Effector memory CD4-positive, alpha-beta T cell (primary cell): ENCODE results near the gene SDHAF3.
"Not testable (repeated sequence)": the region's sequence is repeated elsewhere in the genome, so short reads cannot be mapped to it uniquely, and the experiment has no call there.

ENCODE experiments used
- DNase-seq, 3 donors: peaks; one replicate each; pipeline ENCODE4 v3.0.0-alpha.2; 2020
- H3K27ac ChIP-seq: 2 replicates; pipeline ENCODE4 v1.7.0; 2013; ENCODE audit warnings: mild to moderate bottlenecking, low read length, moderate library complexity; ENCODE audit not compliant: insufficient read depth, poor library complexity, severe bottlenecking
- H3K27me3 ChIP-seq: replicated peaks from 2 replicates; pipeline ENCODE4 v1.7.0; 2013; ENCODE audit warnings: mild to moderate bottlenecking, low read length; ENCODE audit not compliant: insufficient read depth, control insufficient read depth, poor library complexity, severe bottlenecking
- H3K36me3 ChIP-seq: 2 replicates; pipeline ENCODE4 v1.7.0; 2013; ENCODE audit warnings: mild to moderate bottlenecking, low read length, moderate library complexity; ENCODE audit not compliant: control insufficient read depth, insufficient read depth
- H3K4me1 ChIP-seq: 2 replicates; pipeline ENCODE4 v1.7.0; 2013; ENCODE audit warnings: low read length, mild to moderate bottlenecking; ENCODE audit not compliant: control insufficient read depth, insufficient read depth, poor library complexity, severe bottlenecking
- H3K4me3 ChIP-seq: 2 replicates; pipeline ENCODE4 v1.7.0; 2013; ENCODE audit warnings: low read length, low read depth, mild to moderate bottlenecking; ENCODE audit not compliant: insufficient read depth, poor library complexity, severe bottlenecking
- H3K9me3 ChIP-seq: 2 replicates; pipeline ENCODE4 v1.7.0; 2013; ENCODE audit warnings: mild to moderate bottlenecking, low read length, moderate library complexity; ENCODE audit not compliant: control insufficient read depth

Gene SDHAF3

DNA sequence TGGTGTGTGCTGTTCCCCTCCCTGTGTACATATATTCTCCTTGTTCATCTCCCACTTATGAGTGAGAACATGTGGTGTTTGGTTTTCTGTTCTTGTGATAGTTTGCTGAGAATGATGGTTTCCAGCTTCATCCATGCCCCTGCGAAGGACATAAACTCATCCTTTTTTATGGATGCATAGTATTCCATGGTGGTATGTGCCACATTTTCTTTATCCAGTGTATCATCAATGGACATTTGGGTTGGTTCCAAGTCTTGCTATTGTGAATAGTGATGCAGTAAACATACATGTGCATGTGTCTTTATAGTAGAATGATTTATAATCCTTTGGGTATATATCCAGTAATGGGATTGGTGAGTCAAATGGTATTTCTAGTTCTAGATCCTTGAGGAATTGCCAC lies 44.1 kb downstream of the SDHAF3 start:
- DNase-seq, H3K4me3 ChIP-seq, H3K27me3 ChIP-seq, H3K27ac ChIP-seq, H3K36me3 ChIP-seq, H3K9me3 ChIP-seq, H3K4me1 ChIP-seq: not testable (repeated sequence)

- H3K36me3 ChIP-seq = no peaks in the 10 kb centered on the region
- no peaks in the 10 kb centered on the region for H3K9me3 ChIP-seq
- no peak overlapping the region for H3K27ac ChIP-seq
- DNase-seq = no peak
- H3K4me3 ChIP-seq = no peak overlapping the region
- no peaks in the 10 kb centered on the region for H3K27me3 ChIP-seq
- H3K4me1 ChIP-seq = no peaks in the 10 kb centered on the region
Measured at GRCh38 chr7:97166308-97166707, 48.8 kb downstream of the SDHAF3 start.

- H3K27ac ChIP-seq = no peak overlapping the region
Measured at GRCh38 chr7:97167176-97167575, 49.7 kb downstream of the SDHAF3 start.

DNA sequence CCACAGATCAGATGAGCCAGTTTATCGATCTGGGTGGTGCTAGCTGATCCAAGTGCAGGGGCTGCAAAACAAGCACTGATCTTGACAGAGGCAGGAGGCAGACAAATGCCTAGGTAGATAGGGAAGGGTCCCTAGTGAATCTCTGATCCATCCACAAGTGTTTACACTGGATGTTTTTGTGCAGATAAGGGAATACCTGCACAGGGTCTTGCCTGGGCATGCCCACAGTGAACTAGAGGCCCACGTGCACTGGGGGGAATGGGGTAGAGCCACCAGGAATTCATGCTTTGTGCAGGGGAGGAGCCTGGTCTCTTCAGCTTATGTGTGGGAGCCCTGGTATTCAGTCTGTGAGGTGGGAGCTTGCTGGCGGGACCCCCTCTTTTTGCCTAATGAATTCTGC lies 50.3 kb downstream of the SDHAF3 start:
- Histone ChIP-seq H3K4me1 (no peaks in the 10 kb centered on the region), H3K9me3 (no peaks in the 10 kb centered on the region), H3K27me3 (no peaks in the 10 kb centered on the region), H3K4me3 (no peak overlapping the region), H3K36me3 (no peaks in the 10 kb centered on the region), H3K27ac (no peak overlapping the region)
- no peak for DNase-seq

More at GRCh38 chr7:97167176-97167575, 49.7 kb downstream of the SDHAF3 start:
- Histone ChIP-seq H3K36me3 (no peaks in the 10 kb centered on the region), H3K4me3 (no peak overlapping the region), H3K4me1 (no peaks in the 10 kb centered on the region), H3K27me3 (no peaks in the 10 kb centered on the region), H3K9me3 (no peaks in the 10 kb centered on the region)
- DNase-seq = no peak

GRCh38 chr7:97174303-97174702 lies 56.8 kb downstream of the SDHAF3 start:
- Histone ChIP-seq H3K36me3 (no peaks in the 10 kb centered on the region), H3K27ac (no peak overlapping the region), H3K9me3 (no peaks in the 10 kb centered on the region), H3K27me3 (no peaks in the 10 kb centered on the region), H3K4me1 (no peaks in the 10 kb centered on the region), H3K4me3 (no peak overlapping the region)
- DNase-seq = no peak

DNA sequence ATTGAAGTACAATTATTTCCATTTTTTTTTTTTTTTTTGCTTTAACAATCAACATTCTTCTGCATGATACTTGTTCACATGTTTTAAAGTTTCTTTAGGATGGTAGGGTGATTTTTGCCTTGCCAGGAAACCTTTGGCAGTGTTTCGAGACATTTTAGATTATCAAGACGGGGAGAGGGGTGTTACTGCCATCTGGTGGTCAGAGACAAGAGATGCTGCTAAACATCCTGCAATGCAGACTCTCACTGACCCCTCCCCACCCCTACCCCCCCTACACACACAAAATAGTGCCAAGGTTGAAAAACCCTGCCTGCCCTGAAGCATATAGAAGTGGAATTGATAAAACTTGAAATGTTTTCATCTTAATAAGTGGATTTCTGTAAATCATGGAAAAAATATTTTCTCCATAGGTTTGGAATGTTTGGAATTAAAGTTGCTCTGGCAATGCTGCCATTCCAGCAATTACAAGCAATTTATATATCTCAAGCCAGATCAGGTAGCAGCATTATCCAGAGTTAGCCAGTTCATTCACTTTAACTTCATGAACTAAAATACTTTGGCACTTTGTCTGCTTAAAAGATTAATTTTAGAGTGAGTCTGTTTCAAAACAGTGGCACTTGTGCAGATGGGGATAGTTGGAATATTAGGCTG lies 62.1 kb downstream of the SDHAF3 start:
- Histone ChIP-seq H3K4me1 (no peaks in the 10 kb centered on the region), H3K27me3 (no peaks in the 10 kb centered on the region), H3K4me3 (no peak overlapping the region), H3K9me3 (no peaks in the 10 kb centered on the region), H3K36me3 (no peaks in the 10 kb centered on the region), H3K27ac (no peak overlapping the region)
- DNase-seq = peak in 1 of 3 donors; percentile 27

DNA sequence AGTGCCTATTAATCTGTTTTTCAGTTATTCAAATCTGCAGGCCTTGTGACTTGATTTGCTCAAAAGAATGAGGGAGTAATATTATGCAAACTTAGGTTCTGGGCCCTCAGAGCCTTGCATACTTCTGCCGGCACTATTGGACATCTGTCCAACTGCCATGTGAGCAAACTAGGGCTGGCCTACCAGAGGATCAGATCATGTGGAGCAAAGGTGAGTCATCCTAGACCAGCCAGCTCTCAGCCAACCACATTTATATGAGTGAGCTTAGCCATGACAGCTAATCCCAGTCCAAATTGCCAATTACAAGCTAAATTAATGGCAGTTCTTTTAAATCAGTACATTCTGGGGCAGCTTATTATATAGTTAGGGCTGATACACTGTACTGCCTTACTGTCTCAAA lies 69.6 kb downstream of the SDHAF3 start:
- Histone ChIP-seq H3K27ac (no peak overlapping the region), H3K27me3 (no peaks in the 10 kb centered on the region), H3K4me1 (no peaks in the 10 kb centered on the region), H3K4me3 (no peak overlapping the region), H3K9me3 (no peaks in the 10 kb centered on the region), H3K36me3 (no peaks in the 10 kb centered on the region)
- DNase-seq = no peak

GRCh38 chr7:97196174-97196573 lies 78.7 kb downstream of the SDHAF3 start:
- H3K27me3 ChIP-seq, H3K27ac ChIP-seq, DNase-seq, H3K4me3 ChIP-seq, H3K9me3 ChIP-seq, H3K4me1 ChIP-seq, H3K36me3 ChIP-seq: not testable (repeated sequence)

- DNase-seq = no peak
- H3K9me3 ChIP-seq = no peaks in the 10 kb centered on the region
Measured at GRCh38 chr7:97198596-97198995, 81.1 kb downstream of the SDHAF3 start.

DNA sequence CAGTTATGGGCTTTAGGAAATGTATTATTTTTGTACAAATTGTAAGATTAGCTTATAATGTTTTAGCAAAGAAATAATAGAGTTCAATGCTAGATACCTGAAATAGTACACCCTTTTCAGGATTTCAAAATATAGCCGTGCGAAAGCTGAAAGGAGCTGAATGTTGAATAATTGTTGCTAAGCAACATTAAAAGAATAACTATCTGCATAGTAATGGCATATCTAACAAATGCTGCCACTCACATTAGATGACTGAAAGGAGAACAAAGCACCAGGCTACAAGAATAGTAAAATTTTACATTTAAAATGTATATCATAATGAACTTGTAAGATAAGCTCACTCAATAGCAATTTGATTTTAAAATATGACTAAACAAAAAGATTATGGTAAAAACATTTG lies 82.5 kb downstream of the SDHAF3 start:
- Histone ChIP-seq H3K4me3 (no peak overlapping the region), H3K4me1 (no peaks in the 10 kb centered on the region), H3K27me3 (no peaks in the 10 kb centered on the region), H3K27ac (no peak overlapping the region), H3K36me3 (no peaks in the 10 kb centered on the region), H3K9me3 (no peaks in the 10 kb centered on the region)
- DNase-seq = no peak

More at GRCh38 chr7:97198596-97198995, 81.1 kb downstream of the SDHAF3 start:
- Histone ChIP-seq H3K4me1 (no peaks in the 10 kb centered on the region), H3K4me3 (no peak overlapping the region), H3K27ac (no peak overlapping the region), H3K27me3 (no peaks in the 10 kb centered on the region), H3K36me3 (no peaks in the 10 kb centered on the region)
